HG02763 (cell line): ENCODE data around the gene GTF2B.
"Not testable (repeated sequence)": the region's sequence is repeated elsewhere in the genome, so short reads cannot be mapped to it uniquely, and the experiment has no call there.

Source experiments
- ATAC-seq: cut with Tn5 transposase; IDR thresholded peaks from one replicate; pipeline ENCODE4 v1.9.1; 2021; ENCODE audit warnings: mild to moderate bottlenecking, moderate library complexity; ENCODE audit not compliant: unreplicated experiment

The GTF2B gene

DNA sequence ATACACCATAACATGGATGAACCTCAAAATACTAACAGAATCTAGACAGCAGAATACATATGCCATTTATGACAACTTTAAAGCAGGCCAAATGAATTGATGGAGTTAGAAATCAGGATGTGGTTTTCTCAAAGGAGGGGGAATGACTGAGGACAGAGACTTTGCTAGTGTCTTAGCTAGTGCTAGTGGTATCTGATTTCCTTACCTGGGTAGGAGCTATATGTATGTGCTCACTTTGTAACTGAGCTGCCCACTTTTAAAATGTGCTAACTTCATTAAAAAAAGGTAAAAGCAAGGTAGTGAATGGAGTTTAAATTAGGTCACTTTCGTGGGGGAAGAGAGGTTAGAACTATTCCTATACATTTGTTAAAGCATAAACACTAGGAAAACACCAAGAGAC is 2.6 kb downstream of the GTF2B start:
- no peak for ATAC-seq

GRCh38 chr1:88885933-88886332 is 5.4 kb downstream of the GTF2B start:
- ATAC-seq: no peak

DNA sequence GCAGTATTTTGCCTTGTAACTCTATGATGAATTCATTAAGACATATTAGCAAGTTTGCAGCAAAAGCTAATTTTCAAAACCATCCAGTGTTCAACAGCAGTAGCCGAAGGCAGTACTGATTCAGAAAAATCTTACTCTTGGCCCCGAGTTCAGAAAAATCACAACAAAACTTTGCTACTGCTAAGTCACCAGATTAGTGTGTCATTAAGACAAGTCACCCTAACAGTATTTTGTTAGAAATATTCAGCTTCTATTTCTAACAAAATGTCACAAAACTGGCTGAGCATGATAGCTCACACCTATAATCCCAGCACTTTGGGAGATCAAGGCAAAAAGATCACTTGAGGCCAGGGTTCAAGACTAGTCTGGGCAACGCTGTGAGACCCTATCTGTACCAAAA is 8.2 kb downstream of the GTF2B start:
- ATAC-seq: no peak

DNA sequence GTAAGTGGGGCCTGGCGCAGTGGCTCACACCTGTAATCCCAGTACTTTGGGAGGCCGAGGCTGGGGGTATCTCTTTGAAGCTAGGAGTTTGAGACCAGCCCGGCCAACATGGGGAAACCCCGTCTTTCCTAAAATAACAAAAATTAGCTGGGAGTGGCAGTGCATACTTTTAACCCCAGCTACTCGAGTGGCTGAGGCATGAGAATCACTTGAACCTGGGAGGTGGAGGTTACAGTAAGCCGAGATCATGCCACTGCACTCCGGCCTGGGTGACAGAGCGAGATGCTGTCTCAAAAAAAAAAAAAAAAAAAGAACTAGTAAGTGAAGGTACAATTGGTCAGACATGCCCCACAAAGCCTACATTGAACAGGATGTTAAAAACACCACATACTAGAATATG is 10.7 kb downstream of the GTF2B start:
- not testable (repeated sequence) for ATAC-seq

GRCh38 chr1:88878731-88879130 is 12.6 kb downstream of the GTF2B start:
- ATAC-seq: no peak

- no peak for ATAC-seq
Observed at GRCh38 chr1:88877911-88878310, 13.5 kb downstream of the GTF2B start.

DNA sequence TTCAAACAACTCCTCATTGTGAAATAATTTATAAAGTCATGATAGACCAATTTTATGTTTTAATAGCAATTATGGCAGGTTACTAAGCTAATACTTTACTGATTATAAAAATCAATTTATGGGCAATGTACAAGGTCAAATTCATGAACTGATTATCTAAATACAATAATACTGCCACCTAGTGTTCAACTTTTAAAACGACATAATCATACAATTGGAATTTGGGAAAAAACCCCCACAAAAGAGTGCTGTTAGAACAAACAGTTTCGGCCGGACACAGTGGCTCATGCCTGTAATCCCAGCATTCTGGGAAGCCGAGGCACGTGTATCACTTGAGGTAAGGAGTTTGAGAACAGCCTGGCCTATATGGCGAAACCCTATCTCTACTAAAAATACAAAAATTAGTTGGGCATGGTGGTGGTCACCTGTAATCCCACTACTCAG is 14.0 kb downstream of the GTF2B start:
- ATAC-seq: no peak

DNA sequence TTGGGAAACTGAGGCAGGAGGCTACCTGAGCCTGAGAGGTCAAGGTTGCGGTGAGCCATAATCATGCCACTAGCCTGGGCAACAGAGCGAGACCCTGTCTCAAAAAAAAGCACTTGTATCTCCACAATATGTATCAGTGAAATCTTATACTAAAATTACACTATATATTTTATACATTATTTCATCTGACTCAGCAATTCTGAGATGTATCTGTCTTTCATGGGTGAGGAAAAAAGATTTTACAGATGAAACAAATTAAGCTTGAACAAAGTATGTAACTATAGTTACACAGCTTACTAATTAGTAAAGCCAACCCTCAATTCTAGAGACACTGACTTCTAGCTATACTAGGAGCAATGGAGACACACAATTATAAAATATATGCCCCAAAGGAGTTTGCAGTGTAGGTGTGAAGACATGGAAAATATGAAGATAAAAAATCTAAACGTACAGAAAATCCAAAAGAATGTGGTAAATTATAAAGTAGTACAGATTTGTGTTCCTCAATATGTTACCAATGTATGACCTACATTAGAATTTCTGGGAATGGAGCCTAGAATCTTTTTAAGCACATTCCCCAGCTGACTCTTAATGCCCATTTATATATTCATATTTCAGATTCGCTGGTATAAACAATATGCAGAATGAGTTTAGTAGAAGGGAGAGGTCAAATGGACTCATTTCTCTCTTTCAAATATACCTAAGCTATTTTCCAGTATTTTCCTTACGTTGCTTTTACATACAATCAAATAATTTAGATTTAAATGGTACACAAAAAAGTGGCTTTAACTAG is 14.6 kb downstream of the GTF2B start:
- ATAC-seq: no peak

DNA sequence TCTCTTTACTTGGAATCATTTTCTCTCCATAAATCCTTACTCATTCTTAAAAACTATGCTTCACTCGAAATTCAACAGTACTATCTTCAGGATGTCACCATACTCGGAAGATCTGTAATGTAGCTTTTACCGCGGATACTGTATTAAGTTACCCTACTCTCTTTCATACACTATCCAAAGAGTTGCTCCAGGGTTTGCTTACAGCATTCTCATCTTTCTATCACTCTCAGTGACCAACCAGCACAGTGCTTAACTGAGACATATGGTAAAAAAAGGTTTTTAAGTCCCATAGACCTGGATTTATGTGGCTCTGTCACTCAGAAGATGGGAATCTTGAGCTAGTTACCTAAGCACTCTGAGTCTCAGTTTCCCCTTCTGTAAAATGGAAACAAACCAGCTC is 15.8 kb downstream of the GTF2B start:
- no peak for ATAC-seq

DNA sequence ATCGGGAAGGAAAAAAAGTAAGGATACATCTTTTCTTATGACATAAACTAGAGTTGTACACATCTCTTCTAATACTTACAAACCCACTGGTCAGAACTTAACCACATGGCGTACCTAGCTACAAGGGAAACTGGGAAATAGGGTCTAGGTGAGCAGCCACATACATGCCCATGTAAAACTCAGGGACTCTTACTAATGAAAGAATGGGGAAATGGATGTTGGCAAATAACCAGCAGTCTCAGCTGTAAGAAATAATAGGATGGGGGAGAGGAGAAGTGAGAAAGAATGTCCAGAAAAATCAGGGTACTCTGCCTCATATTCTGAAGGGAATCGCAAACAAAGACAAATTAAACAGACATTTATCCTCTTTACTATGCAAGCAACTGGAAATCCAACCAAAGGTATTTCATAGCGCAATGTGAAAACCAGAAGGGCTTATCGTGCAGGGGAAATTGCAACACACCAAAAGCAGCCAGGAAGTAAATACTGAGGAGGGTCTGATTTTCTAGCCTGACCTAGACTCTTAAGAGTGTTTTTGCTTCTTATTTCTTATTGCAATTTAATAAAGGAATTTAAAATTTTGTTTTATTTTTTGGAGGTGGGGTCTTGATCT is 17.5 kb downstream of the GTF2B start:
- ATAC-seq: no peak

GRCh38 chr1:88869644-88870043 is 21.7 kb downstream of the GTF2B start:
- ATAC-seq: not testable (repeated sequence)

GRCh38 chr1:88867743-88868521 is 23.4 kb downstream of the GTF2B start:
- no peak for ATAC-seq

- ATAC-seq: no peak
Observed at GRCh38 chr1:88851303-88852063, 39.9 kb downstream of the GTF2B start.

- no peak for ATAC-seq
Observed at GRCh38 chr1:88847643-88848042, 43.7 kb downstream of the GTF2B start.

- no peak for ATAC-seq
Observed at GRCh38 chr1:88825721-88826120, 65.6 kb downstream of the GTF2B start.

- not testable (repeated sequence) for ATAC-seq
Observed at GRCh38 chr1:88819642-88820041, 71.7 kb downstream of the GTF2B start.

DNA sequence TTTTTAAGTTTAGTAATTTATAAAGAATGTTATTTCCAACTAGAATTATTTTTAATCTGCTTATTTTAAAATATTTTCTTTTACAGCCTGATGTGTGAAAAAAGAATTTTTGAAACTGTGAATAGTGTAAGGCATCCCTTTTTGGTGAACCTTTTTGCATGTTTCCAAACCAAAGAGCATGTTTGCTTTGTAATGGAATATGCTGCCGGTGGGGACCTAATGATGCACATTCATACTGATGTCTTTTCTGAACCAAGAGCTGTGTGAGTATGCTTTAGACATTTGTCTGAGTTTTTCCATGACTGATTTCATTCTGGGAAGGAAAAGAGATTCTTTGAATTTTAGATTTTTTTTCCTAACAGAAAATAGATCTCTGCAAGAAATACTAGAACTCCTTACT is 77.9 kb downstream of the GTF2B start:
- ATAC-seq: no peak

DNA sequence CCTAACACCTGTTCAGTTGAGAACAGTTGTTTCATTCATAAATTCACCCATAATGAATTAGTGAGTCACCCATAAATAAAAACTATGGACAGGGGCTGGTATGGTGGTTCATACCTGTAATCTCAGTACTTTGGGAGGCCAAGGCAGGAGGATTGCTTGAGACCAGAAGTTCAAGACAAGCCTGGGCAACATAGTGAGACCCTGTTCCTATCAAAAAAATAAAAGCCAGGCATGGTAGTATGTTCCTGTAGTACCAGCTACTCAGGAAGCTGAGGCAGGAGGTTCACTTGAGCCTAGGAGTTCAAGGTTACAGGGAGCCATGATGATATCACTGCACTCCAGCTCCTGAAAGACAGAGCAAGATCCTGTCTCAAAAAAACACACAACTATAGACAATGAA is 79.0 kb downstream of the GTF2B start:
- ATAC-seq: no peak

GRCh38 chr1:88803444-88803843 is 87.9 kb downstream of the GTF2B start:
- ATAC-seq: no peak

DNA sequence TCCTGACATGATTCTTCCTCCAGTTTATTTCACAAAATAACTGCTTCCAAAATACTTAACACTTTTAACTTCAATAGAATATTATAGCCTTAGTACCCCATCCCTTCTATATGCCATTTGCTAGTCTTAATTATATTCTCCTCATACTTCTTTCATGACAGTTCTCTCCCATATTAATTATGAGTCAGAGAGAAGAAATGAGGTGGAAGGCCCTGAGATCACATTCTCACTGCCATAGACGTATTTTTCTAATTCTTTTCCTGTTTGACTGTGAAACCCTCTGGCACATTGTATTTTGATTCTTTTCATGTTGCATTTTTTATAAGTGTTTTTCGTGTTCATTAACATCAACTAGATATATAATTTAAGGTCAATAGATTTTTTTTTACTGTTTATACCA is 88.4 kb downstream of the GTF2B start:
- no peak for ATAC-seq
